GM10266 (cell line): Measurements from ENCODE around the gene POMT2.

Experiments
- DNase-seq: peaks from one replicate; pipeline ENCODE4 v3.0.0; 2012; ENCODE audit errors: extremely low spot score
- TF ChIP-seq, protein P1 (sequence below): IDR thresholded peaks from 2 replicates; pipeline ENCODE4 v1.5.1; 2012; ENCODE audit warnings: mild to moderate bottlenecking, low read depth; ENCODE audit not compliant: control insufficient read depth, insufficient read depth; ENCODE audit errors: missing control alignments

POMT2 gene

GRCh38 chr14:77230914-77231313, 89.8 kb downstream of the POMT2 start:
- TF ChIP-seq, protein P1, sequence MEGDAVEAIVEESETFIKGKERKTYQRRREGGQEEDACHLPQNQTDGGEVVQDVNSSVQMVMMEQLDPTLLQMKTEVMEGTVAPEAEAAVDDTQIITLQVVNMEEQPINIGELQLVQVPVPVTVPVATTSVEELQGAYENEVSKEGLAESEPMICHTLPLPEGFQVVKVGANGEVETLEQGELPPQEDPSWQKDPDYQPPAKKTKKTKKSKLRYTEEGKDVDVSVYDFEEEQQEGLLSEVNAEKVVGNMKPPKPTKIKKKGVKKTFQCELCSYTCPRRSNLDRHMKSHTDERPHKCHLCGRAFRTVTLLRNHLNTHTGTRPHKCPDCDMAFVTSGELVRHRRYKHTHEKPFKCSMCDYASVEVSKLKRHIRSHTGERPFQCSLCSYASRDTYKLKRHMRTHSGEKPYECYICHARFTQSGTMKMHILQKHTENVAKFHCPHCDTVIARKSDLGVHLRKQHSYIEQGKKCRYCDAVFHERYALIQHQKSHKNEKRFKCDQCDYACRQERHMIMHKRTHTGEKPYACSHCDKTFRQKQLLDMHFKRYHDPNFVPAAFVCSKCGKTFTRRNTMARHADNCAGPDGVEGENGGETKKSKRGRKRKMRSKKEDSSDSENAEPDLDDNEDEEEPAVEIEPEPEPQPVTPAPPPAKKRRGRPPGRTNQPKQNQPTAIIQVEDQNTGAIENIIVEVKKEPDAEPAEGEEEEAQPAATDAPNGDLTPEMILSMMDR: no peak
- DNase-seq: no peak

DNA sequence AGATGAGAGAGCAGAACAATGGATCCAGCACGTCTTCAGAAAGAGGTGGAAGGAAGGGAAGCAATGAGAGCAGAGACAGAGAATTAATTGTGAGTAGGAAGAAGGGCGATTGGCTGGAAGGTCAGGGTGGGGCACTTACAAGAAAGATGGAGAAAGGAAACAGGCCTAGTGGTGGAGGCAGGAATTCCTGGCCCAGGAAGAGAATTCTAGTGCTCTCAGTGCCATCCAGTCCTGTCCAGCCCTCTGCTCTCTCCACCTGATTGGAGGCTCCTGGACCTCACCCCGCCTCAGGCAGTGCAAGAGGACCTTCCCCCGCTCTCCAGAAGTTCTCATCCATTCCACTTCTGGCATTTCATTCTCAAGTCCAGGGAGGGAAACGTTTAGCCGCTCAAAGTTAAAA, 92.6 kb downstream of the POMT2 start:
- DNase-seq: no peak
- TF ChIP-seq, protein P1: no peak

GRCh38 chr14:77225892-77226557, 94.7 kb downstream of the POMT2 start:
- TF ChIP-seq, protein P1: no peak
- DNase-seq: no peak

DNA sequence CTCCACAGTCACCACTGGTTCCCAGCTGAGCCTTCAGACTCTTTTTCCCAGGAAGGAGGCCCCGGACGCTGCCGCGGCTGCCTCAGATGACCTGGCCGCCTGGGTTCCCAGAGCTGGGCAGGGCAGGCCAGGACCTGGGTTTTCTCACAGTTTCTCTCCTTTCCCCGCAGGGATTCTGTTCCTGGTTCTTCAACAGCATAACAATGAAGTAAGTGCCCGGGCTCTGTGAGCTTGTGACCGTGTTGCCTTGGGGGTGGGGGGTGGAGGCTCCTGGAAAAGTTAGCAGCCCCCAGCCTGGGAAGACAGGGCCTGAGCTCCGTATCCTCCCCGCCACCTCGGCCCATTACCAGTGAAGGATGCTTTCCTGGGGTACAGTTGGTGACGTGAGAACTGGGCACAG, 95.4 kb downstream of the POMT2 start:
- DNase-seq: no peak
- TF ChIP-seq, protein P1: no peak
